Endothelial cell of umbilical vein (primary cell): ENCODE data around the gene WNT2. TPM values are rescaled to one million over a fixed set of nuclear protein-coding genes. Genes with fewer than 3 reads are reported as not detected.

Experiments
- BruUV-seq: library from RNA; stranded (reverse); fragments of 400-500 nt; replicated peaks from 2 replicates; lab custom pipeline; 2021; lab: Mats Ljungman, UMichigan
- CTCF ChIA-PET: fragments of 300-600, 350-600 bp; sonication (Branson Sonifier 250); formaldehyde crosslinking; loops from one replicate; lab custom pipeline; 2021; ENCODE audit warnings: antibody characterized with exemption, inconsistent platforms; lab: Charles Lee
- POLR2A ChIA-PET: fragments of 300-600, 350-600 bp; sonication (Branson Sonifier 250); formaldehyde crosslinking; loops from one replicate; lab custom pipeline; 2021; ENCODE audit warnings: antibody characterized with exemption, inconsistent platforms; lab: Charles Lee
- DNase-seq: peaks from one replicate; pipeline ENCODE4 v3.0.0-alpha.2; 2011; ENCODE audit warnings: low read depth, low spot score
- FAIRE-seq: peaks from 2 replicates; lab custom pipeline; 2011; peaks lifted over from hg19 to GRCh38; lab: Jason Lieb, UNC
- H2AFZ ChIP-seq: 2 replicates; pipeline ENCODE4 v1.6.0; 2012; ENCODE audit warnings: low read depth, low read length, control low read depth, inconsistent platforms
- H3K27ac ChIP-seq: 2 replicates; pipeline ENCODE4 v1.5.1; 2011; ENCODE audit warnings: low read depth, mild to moderate bottlenecking, control low read depth, low read length, moderate library complexity; ENCODE audit not compliant: insufficient read depth
- H3K27me3 ChIP-seq, 2 experiments: 2 replicates each; pipeline versions ENCODE4 v1.6.0 to v1.6.1; 2011; ENCODE audit warnings: low read length in 2 of 2, mixed read lengths in 1 of 2; ENCODE audit not compliant: control insufficient read depth in 2 of 2, insufficient read depth in 2 of 2
- H3K36me3 ChIP-seq, 2 experiments: 2 replicates in 1 of 2; 3 replicates in 1 of 2; pipeline ENCODE4 v1.5.1; 2011; ENCODE audit warnings: low read length in 2 of 2, mild to moderate bottlenecking in 1 of 2, moderate library complexity in 1 of 2; ENCODE audit not compliant: control insufficient read depth in 2 of 2, insufficient read depth in 2 of 2; ENCODE audit errors: extremely low read depth in 1 of 2
- H3K4me1 ChIP-seq: 3 replicates; pipeline ENCODE4 v1.5.1; 2011; ENCODE audit warnings: mild to moderate bottlenecking, low read length; ENCODE audit not compliant: control insufficient read depth, insufficient read depth; ENCODE audit errors: extremely low read depth
- H3K4me2 ChIP-seq: 2 replicates; pipeline ENCODE4 v1.6.1; 2011; ENCODE audit warnings: low read length, control low read depth, mixed read lengths; ENCODE audit not compliant: insufficient read depth
- H3K4me3 ChIP-seq, 3 experiments: fragments of 200-600 bp in 1 of 3; sonication (generic), shearing (Covaris generic) in 1 of 3; replicated peaks in 1 of 3; 2 replicates each; pipeline ENCODE4 v1.5.1; 2011 to 2016; ENCODE audit warnings: control low read depth in 3 of 3, low read length in 3 of 3, mild to moderate bottlenecking in 2 of 3, inconsistent platforms in 1 of 3, low read depth in 1 of 3, moderate library complexity in 1 of 3; ENCODE audit not compliant: insufficient read depth in 1 of 3
- H3K79me2 ChIP-seq: 2 replicates; pipeline ENCODE4 v1.6.0; 2012; ENCODE audit warnings: low read length, inconsistent platforms; ENCODE audit not compliant: control insufficient read depth, insufficient read depth
- H3K9ac ChIP-seq: replicated peaks from 2 replicates; pipeline ENCODE3; 2011; ENCODE audit warnings: low read length, control low read depth; ENCODE audit not compliant: insufficient read depth; ENCODE audit errors: extremely low read depth
- H3K9me1 ChIP-seq: replicated peaks from 3 replicates; pipeline ENCODE4 v1.6.0; 2011; ENCODE audit warnings: mild to moderate bottlenecking, low read length; ENCODE audit not compliant: control insufficient read depth, insufficient read depth; ENCODE audit errors: extremely low read depth
- H3K9me3 ChIP-seq: replicated peaks from 2 replicates; pipeline ENCODE4 v1.5.1; 2012; ENCODE audit warnings: low read length, inconsistent platforms; ENCODE audit not compliant: control insufficient read depth, insufficient read depth
- H4K20me1 ChIP-seq: replicated peaks from 2 replicates; pipeline ENCODE3; 2011; ENCODE audit warnings: mild to moderate bottlenecking, low read length; ENCODE audit not compliant: control insufficient read depth, insufficient read depth; ENCODE audit errors: extremely low read depth
- EZH2 ChIP-seq: IDR thresholded peaks from 2 replicates; pipeline ENCODE4 v1.6.1; 2012; ENCODE audit warnings: borderline replicate concordance, low read depth, mild to moderate bottlenecking, moderate library complexity, low read length, inconsistent platforms; ENCODE audit not compliant: severe bottlenecking
- FOS ChIP-seq: IDR thresholded peaks from 2 replicates; pipeline ENCODE4 v1.6.1; 2011; ENCODE audit warnings: mild to moderate bottlenecking, low read length, moderate library complexity, borderline replicate concordance; ENCODE audit not compliant: insufficient read depth
- GATA2 ChIP-seq: IDR thresholded peaks from 2 replicates; pipeline ENCODE4 v1.7.0; 2011; ENCODE audit warnings: low read depth, mild to moderate bottlenecking, moderate library complexity, mixed read lengths, low read length; ENCODE audit not compliant: insufficient read length, insufficient read depth
- JUN ChIP-seq: IDR thresholded peaks from 2 replicates; pipeline ENCODE4 v1.6.1; 2011; ENCODE audit warnings: borderline replicate concordance, low read depth; ENCODE audit not compliant: insufficient read length, insufficient read depth
- MYC ChIP-seq: IDR thresholded peaks from one replicate; pipeline ENCODE4 v1.6.1; 2011; ENCODE audit warnings: mild to moderate bottlenecking, low read depth, low read length
- POLR2A ChIP-seq: IDR thresholded peaks from 2 replicates; pipeline ENCODE4 v1.6.1; 2012; ENCODE audit warnings: low read depth, mild to moderate bottlenecking, control low read depth, low read length
- POLR2AphosphoS5 ChIP-seq: IDR thresholded peaks from 2 replicates; pipeline ENCODE4 v1.6.1; 2012; ENCODE audit warnings: low read depth, mild to moderate bottlenecking, control low read depth, low read length, moderate library complexity; ENCODE audit not compliant: insufficient read depth
- dilution Hi-C: fragments of 300-500 bp; cut with MboI; formaldehyde crosslinking; loops from one replicate; pipeline ENCODE4 v1.15.0; 2019; ENCODE audit warnings: low sequenced_read_pairs; ENCODE audit not compliant: extremely low pct_ligation_motif_present
- intact Hi-C: fragments of 100-400 bp; cut with micrococcal nuclease; formaldehyde crosslinking; loops from one replicate; pipeline ENCODE4 v1.10.0; 2022
- polyA plus RNA-seq, 4 experiments: library from polyadenylated mRNA; depleted of rRNA in 3 of 4; stranded (reverse) in 3 of 4; unstranded in 1 of 4; fragments of >200 nt; gene quantifications; 2 replicates each; pipeline versions ENCODE4 v1.2.1 to v1.2.3, GENCODE V29; 2011 to 2012; ENCODE audit warnings: missing spikeins in 1 of 4
- total RNA-seq: library from RNA; stranded (reverse); gene quantifications from 2 replicates; pipeline ENCODE4 v1.2.3, GENCODE V29; 2021
- TF ChIP-seq, protein P1 (sequence below): IDR thresholded peaks from 2 replicates; pipeline ENCODE4 v1.6.1; 2011; ENCODE audit not compliant: insufficient read depth, insufficient read length
- TF ChIP-seq, protein P2 (sequence below), 2 donors: IDR thresholded peaks; 1 replicate in 1 of 2; 2 replicates in 1 of 2; pipeline ENCODE4 v1.5.1; 2011; ENCODE audit warnings: low read length in 2 of 2, mild to moderate bottlenecking in 2 of 2, moderate library complexity in 2 of 2, control low read depth in 1 of 2, inconsistent platforms in 1 of 2, low read depth in 1 of 2; ENCODE audit not compliant: insufficient read depth in 1 of 2; ENCODE audit errors: extremely low read depth in 1 of 2

WNT2 gene
- total and polyA plus RNA-seq, 2 donors (not counting 3 experiments of a cell fraction or from before 2014, with no cell fraction given), result not detected

DNA sequence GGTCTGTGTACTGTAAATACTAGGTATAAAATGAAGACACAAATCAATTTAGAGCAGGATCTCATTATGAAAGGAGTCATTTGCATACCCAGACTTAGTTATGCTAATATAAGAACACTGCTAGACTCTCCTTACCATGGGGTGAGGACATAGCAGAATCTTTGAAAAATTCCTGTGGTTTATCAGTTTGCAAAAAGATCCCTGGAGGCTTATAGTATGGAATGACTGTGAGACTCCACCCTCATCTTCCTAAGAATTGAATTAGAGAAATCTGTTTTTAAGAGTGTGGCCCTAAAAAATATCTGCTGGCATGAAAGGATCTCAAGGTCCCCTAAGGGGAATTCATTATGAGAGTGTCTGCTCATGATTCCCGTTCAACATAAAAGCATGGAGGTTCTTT lies 63.2 kb downstream of the WNT2 start:
- DNase-seq, result no peak
- Histone ChIP-seq H3K9ac (no peak overlapping the region), H2AFZ (no peak overlapping the region), H3K9me1 (no peaks in the 10 kb centered on the region), H4K20me1 (no peaks in the 10 kb centered on the region), H3K9me3 (no peaks in the 10 kb centered on the region), H3K36me3 (no peaks in the 10 kb centered on the region), H3K4me1 (no peaks in the 10 kb centered on the region), H3K4me2 (no peak overlapping the region), H3K27ac (no peak overlapping the region), H3K27me3 (peaks cover 2 to 6% of the 10 kb centered on the region in 2 experiments), H3K79me2 (no peaks in the 10 kb centered on the region), H3K4me3 (no peak overlapping the region)
- no TSS peak for BruUV-seq
- ChIA-PET POLR2A (no interaction called here), CTCF (interaction anchor here (0.6 kb wide), 1 partner anchor 152 kb away, joined by 4 read pairs; no protein-coding TSS in a partner anchor)
- TF ChIP-seq POLR2A (no peak), MYC (no peak), FOS (no peak), POLR2AphosphoS5 (no peak), EZH2 (no peak), JUN (no peak), GATA2 (no peak)
- TF ChIP-seq, protein P1, sequence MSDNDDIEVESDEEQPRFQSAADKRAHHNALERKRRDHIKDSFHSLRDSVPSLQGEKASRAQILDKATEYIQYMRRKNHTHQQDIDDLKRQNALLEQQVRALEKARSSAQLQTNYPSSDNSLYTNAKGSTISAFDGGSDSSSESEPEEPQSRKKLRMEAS, result no peak
- TF ChIP-seq, protein P2, sequence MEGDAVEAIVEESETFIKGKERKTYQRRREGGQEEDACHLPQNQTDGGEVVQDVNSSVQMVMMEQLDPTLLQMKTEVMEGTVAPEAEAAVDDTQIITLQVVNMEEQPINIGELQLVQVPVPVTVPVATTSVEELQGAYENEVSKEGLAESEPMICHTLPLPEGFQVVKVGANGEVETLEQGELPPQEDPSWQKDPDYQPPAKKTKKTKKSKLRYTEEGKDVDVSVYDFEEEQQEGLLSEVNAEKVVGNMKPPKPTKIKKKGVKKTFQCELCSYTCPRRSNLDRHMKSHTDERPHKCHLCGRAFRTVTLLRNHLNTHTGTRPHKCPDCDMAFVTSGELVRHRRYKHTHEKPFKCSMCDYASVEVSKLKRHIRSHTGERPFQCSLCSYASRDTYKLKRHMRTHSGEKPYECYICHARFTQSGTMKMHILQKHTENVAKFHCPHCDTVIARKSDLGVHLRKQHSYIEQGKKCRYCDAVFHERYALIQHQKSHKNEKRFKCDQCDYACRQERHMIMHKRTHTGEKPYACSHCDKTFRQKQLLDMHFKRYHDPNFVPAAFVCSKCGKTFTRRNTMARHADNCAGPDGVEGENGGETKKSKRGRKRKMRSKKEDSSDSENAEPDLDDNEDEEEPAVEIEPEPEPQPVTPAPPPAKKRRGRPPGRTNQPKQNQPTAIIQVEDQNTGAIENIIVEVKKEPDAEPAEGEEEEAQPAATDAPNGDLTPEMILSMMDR (IDR thresholded peaks at IDR 0.05; ENCODE audit: extremely low read depth in 1 of 2, insufficient read depth in 1 of 2, low read depth in 1 of 2, low read length in 2 of 2), result no peak
- no peak for FAIRE-seq
- dilution Hi-C loops, result no loop called here
- intact Hi-C loops, result no loop called here
